K562 (cell line): Measurements from ENCODE around the gene MYH7. TPM values are rescaled to one million over a fixed set of nuclear protein-coding genes. Genes with fewer than 3 reads are reported as not detected.

Experiments used
- ATAC-seq: fragments of 200-7000 bp; cut with Tn5 transposase; 3 replicates; pipeline ENCODE4 v1.9.1; 2020; ENCODE audit warnings: moderate library complexity
- BruUV-seq: library from RNA; stranded (reverse); fragments of 400-500 nt; replicated peaks from 2 replicates; lab custom pipeline; 2021; lab: Mats Ljungman, UMichigan
- CTCF ChIA-PET: fragments of 300-600 bp; formaldehyde crosslinking; extraction: SDS; loops from one replicate; lab custom pipeline; 2021; ENCODE audit warnings: low intra/inter-chr PET ratio; lab: Yijun Ruan, JAX
- POLR2A ChIA-PET: fragments of 300-600, 350-650 bp; sonication (Branson Sonifier 250); formaldehyde crosslinking; extraction: SDS; loops from one replicate; lab custom pipeline; 2021; ENCODE audit warnings: antibody characterized with exemption, inconsistent platforms; lab: Yijun Ruan, JAX
- DNase-seq, 4 experiments: peaks; one replicate each; pipeline versions ENCODE4 v3.0.0 to v3.0.0-alpha.2; 2011 to 2018; ENCODE audit warnings: low spot score in 3 of 4, mixed read lengths in 3 of 4; ENCODE audit errors: extremely low read depth in 1 of 4
- FAIRE-seq: peaks from 2 replicates; lab custom pipeline; 2011; peaks lifted over from hg19 to GRCh38; lab: Jason Lieb, UNC
- H2AFZ ChIP-seq: 2 replicates; pipeline ENCODE4 v1.6.0; 2011; ENCODE audit warnings: low read depth, low read length, control low read depth, inconsistent platforms
- H3K27ac ChIP-seq: fragments of 200-600 bp; 3 replicates; pipeline ENCODE4 v1.8.0; 2011; ENCODE audit warnings: low read depth, mild to moderate bottlenecking, control low read depth, inconsistent platforms, low read length, moderate library complexity, mixed read lengths; ENCODE audit errors: extremely low read depth
- H3K27me3 ChIP-seq, 2 experiments: fragments of 300-600 bp in 1 of 2; 2 replicates in 1 of 2; 3 replicates in 1 of 2; pipeline versions ENCODE4 v1.6.0 to v1.8.0; 2011; ENCODE audit warnings: inconsistent platforms in 2 of 2, low read length in 2 of 2, mild to moderate bottlenecking in 1 of 2, mixed read lengths in 1 of 2, moderate library complexity in 1 of 2; ENCODE audit not compliant: control insufficient read depth in 2 of 2, insufficient read depth in 2 of 2
- H3K36me3 ChIP-seq: fragments of 300-600 bp; 3 replicates; pipeline ENCODE4 v1.8.0; 2011; ENCODE audit warnings: mild to moderate bottlenecking, low read length, inconsistent platforms; ENCODE audit not compliant: control insufficient read depth, insufficient read depth
- H3K4me1 ChIP-seq, 2 experiments: fragments of 200-600 bp in 1 of 2; replicated peaks in 1 of 2; 2 replicates in 1 of 2; 3 replicates in 1 of 2; pipeline versions ENCODE4 v1.5.1 to v1.8.0; 2011; ENCODE audit warnings: inconsistent platforms in 2 of 2, low read length in 2 of 2, mild to moderate bottlenecking in 1 of 2, mixed read lengths in 1 of 2, moderate library complexity in 1 of 2; ENCODE audit not compliant: control insufficient read depth in 2 of 2, insufficient read depth in 2 of 2
- H3K4me2 ChIP-seq: 2 replicates; pipeline ENCODE4 v1.6.1; 2011; ENCODE audit warnings: low read length, control low read depth, inconsistent platforms, mixed read lengths; ENCODE audit not compliant: insufficient read depth
- H3K4me3 ChIP-seq: fragments of 200-600 bp; sonication (generic), shearing (Covaris generic); 2 replicates; pipeline ENCODE4 v1.5.1; 2016; ENCODE audit warnings: control low read depth, inconsistent platforms
- H3K79me2 ChIP-seq: fragments of 200-600 bp; 3 replicates; pipeline ENCODE4 v1.8.0; 2011; ENCODE audit warnings: low read length, inconsistent platforms; ENCODE audit not compliant: control insufficient read depth, insufficient read depth
- H3K9ac ChIP-seq, 2 experiments: 2 replicates each; pipeline versions ENCODE4 v1.6.0 to v1.6.1; 2011; ENCODE audit warnings: low read depth in 2 of 2, low read length in 2 of 2, control low read depth in 1 of 2, inconsistent platforms in 1 of 2, mild to moderate bottlenecking in 1 of 2, mixed read lengths in 1 of 2; ENCODE audit not compliant: insufficient read depth in 1 of 2
- H3K9me1 ChIP-seq: one replicate; pipeline ENCODE4 v1.6.0; 2011; ENCODE audit warnings: inconsistent platforms, mild to moderate bottlenecking, low read length, moderate library complexity; ENCODE audit not compliant: control insufficient read depth, insufficient read depth
- H3K9me3 ChIP-seq: replicated peaks from 2 replicates; pipeline ENCODE4 v1.5.1; 2011; ENCODE audit warnings: low read depth, low read length, inconsistent platforms; ENCODE audit not compliant: control insufficient read depth, insufficient read depth
- H4K20me1 ChIP-seq: replicated peaks from 2 replicates; pipeline ENCODE4 v1.6.1; 2011; ENCODE audit warnings: low read length, inconsistent platforms, mixed read lengths; ENCODE audit not compliant: control insufficient read depth, insufficient read depth
- CBX3 ChIP-seq, 2 experiments: IDR thresholded peaks; 1 replicate in 1 of 2; 2 replicates in 1 of 2; pipeline ENCODE4 v1.6.1; 2012; ENCODE audit warnings: inconsistent platforms in 2 of 2, low read length in 2 of 2, borderline replicate concordance in 1 of 2, control low read depth in 1 of 2
- CHD4 ChIP-seq: fragments of 200-600 bp; sonication (generic); IDR thresholded peaks from 3 replicates; pipeline ENCODE4 v1.6.1; 2012; ENCODE audit warnings: low read depth, mild to moderate bottlenecking, mixed read lengths, low read length, inconsistent platforms; ENCODE audit not compliant: insufficient read depth, insufficient replicate concordance, poor library complexity, severe bottlenecking
- FOXJ3 ChIP-seq: sonication (generic); formaldehyde crosslinking; IDR thresholded peaks from 2 replicates; pipeline ENCODE4 v1.4.0; 2020; ENCODE audit warnings: mild to moderate bottlenecking, missing genetic modification reagents
- ILF3 ChIP-seq: fragments of 450-650 bp; IDR thresholded peaks from 2 replicates; pipeline ENCODE4 v1.6.1; 2018; ENCODE audit warnings: antibody characterized with exemption, mild to moderate bottlenecking, moderate library complexity, borderline replicate concordance
- MBD2 ChIP-seq: sonication (generic); IDR thresholded peaks from 2 replicates; pipeline ENCODE4 v1.6.1; 2016; ENCODE audit warnings: low read depth, borderline replicate concordance
- STAG1 ChIP-seq: sonication (generic); formaldehyde crosslinking; IDR thresholded peaks from 2 replicates; pipeline ENCODE4 v1.5.0; 2020; ENCODE audit warnings: missing genetic modification reagents, borderline replicate concordance
- WGBS: fragments of 100-300 bp; shearing (Covaris generic); methylation state at CpG from one replicate; pipeline ENCODE4 v1.1.6; 2016; ENCODE audit warnings: low coverage, mixed read lengths; ENCODE audit not compliant: insufficient coverage; ENCODE audit errors: missing lambda C conversion rate; 5-methylcytosine and 5-hydroxymethylcytosine counted together
- in situ Hi-C: fragments of 300-500 bp; cut with MboI; formaldehyde crosslinking; loops from 4 replicates; pipeline ENCODE4 v1.15.0; 2018; ENCODE audit warnings: inconsistent platforms, mixed read lengths
- intact Hi-C: fragments of 100-400 bp; cut with micrococcal nuclease; formaldehyde crosslinking; loops from 2 replicates; pipeline ENCODE4 v1.14.2; 2022
- polyA plus RNA-seq, 8 experiments: library from polyadenylated mRNA; depleted of rRNA in 4 of 8; stranded (reverse) in 5 of 8; unstranded in 3 of 8; fragments of >200 nt; fragmentation: Nextera tagmentation in 2 of 8; fragmentation: Illumina TruSeq in 1 of 8; extraction: Ambion mirVana in 2 of 8; extraction: Trizol in 1 of 8; gene quantifications; 2 replicates each; pipeline versions ENCODE4 v1.2.1 to v1.2.3, GENCODE V29; 2011 to 2014; ENCODE audit warnings: inconsistent platforms in 1 of 8, missing spikeins in 1 of 8
- total RNA-seq, 7 experiments: library from RNA; depleted of rRNA in 6 of 7; stranded (reverse); fragments of >200 nt in 6 of 7; fragmentation: Illumina TruSeq in 2 of 7; extraction: Trizol in 2 of 7; gene quantifications; 2 replicates each; pipeline versions ENCODE4 v1.2.1 to v1.2.3, GENCODE V29; 2011 to 2021; ENCODE audit warnings: low replicate concordance in 1 of 7
- TF ChIP-seq, protein P1 (sequence below), 2 experiments: fragments of 450-650 bp in 1 of 2; IDR thresholded peaks; 2 replicates each; pipeline ENCODE4 v1.6.1; 2011 to 2017; ENCODE audit warnings: low read depth in 2 of 2, antibody characterized with exemption in 1 of 2, borderline replicate concordance in 1 of 2, low read length in 1 of 2, mild to moderate bottlenecking in 1 of 2, mixed read lengths in 1 of 2; ENCODE audit not compliant: control insufficient read depth in 1 of 2

The MYH7 gene
- total and polyA plus RNA-seq, 9 of the 15 experiments (the other 6 are each of a cell fraction or from before 2014, with no cell fraction given): not detected

- ATAC-seq: no peak
- H3K4me2 ChIP-seq: no peak overlapping the region
- POLR2A ChIA-PET: interaction anchor here (0.6 kb wide), 1 partner anchor 9 kb away, joined by 4 read pairs; no protein-coding TSS in a partner anchor
- CTCF ChIA-PET: no interaction called here
- no peak overlapping the region for H3K27ac ChIP-seq
- BruUV-seq: no TSS peak
- no peak for DNase-seq
- H3K9me3 ChIP-seq: no peaks in the 10 kb centered on the region
- no peak for FAIRE-seq
- TF ChIP-seq CHD4: no peak
- no peak for TF ChIP-seq CBX3 (IDR thresholded peaks at IDR 0.05; ENCODE audit: borderline replicate concordance in 1 of 2, low read length in 2 of 2)
- TF ChIP-seq MBD2: no peak
- no peak for TF ChIP-seq STAG1 (CRISPR knock-in tag)
- TF ChIP-seq FOXJ3 (CRISPR knock-in tag): no peak
- TF ChIP-seq ILF3: no peak
- TF ChIP-seq, protein P1, sequence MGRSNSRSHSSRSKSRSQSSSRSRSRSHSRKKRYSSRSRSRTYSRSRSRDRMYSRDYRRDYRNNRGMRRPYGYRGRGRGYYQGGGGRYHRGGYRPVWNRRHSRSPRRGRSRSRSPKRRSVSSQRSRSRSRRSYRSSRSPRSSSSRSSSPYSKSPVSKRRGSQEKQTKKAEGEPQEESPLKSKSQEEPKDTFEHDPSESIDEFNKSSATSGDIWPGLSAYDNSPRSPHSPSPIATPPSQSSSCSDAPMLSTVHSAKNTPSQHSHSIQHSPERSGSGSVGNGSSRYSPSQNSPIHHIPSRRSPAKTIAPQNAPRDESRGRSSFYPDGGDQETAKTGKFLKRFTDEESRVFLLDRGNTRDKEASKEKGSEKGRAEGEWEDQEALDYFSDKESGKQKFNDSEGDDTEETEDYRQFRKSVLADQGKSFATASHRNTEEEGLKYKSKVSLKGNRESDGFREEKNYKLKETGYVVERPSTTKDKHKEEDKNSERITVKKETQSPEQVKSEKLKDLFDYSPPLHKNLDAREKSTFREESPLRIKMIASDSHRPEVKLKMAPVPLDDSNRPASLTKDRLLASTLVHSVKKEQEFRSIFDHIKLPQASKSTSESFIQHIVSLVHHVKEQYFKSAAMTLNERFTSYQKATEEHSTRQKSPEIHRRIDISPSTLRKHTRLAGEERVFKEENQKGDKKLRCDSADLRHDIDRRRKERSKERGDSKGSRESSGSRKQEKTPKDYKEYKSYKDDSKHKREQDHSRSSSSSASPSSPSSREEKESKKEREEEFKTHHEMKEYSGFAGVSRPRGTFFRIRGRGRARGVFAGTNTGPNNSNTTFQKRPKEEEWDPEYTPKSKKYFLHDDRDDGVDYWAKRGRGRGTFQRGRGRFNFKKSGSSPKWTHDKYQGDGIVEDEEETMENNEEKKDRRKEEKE (IDR thresholded peaks at IDR 0.05; ENCODE audit: borderline replicate concordance in 1 of 2, control insufficient read depth in 1 of 2, low read depth in 2 of 2, low read length in 1 of 2): no peak
- peaks cover 0 to 6% of the 10 kb centered on the region in 2 experiments; a peak in 2 of 5 replicates for H3K4me1 ChIP-seq
- peaks cover 9 to 58% of the 10 kb centered on the region in 2 experiments; a peak in 3 of 5 replicates for H3K27me3 ChIP-seq
- no peaks in the 10 kb centered on the region for H3K79me2 ChIP-seq
- intact Hi-C loops: no loop called here
- no peak overlapping the region for H2AFZ ChIP-seq
- no peak overlapping the region for H3K4me3 ChIP-seq
- in situ Hi-C loops: no loop called here
- 0% methylated on average over 2 of the region's 6 CpGs for WGBS
- H3K9me1 ChIP-seq: no peaks in the 10 kb centered on the region
- no peaks in the 10 kb centered on the region for H3K36me3 ChIP-seq
- no peaks in the 10 kb centered on the region for H4K20me1 ChIP-seq
- H3K9ac ChIP-seq: no peak overlapping the region
Measured at GRCh38 chr14:23399591-23399990, 35.9 kb downstream of the MYH7 start.
